GM04504 (cell line): ENCODE data around the gene CTXND1.
"Not testable (repeated sequence)": the region's sequence is repeated elsewhere in the genome, so short reads cannot be mapped to it uniquely, and the experiment has no call there.

Experiments
- DNase-seq: peaks from one replicate; pipeline ENCODE4 v3.0.0-alpha.2; 2012; ENCODE audit warnings: low read depth

Gene CTXND1

DNA sequence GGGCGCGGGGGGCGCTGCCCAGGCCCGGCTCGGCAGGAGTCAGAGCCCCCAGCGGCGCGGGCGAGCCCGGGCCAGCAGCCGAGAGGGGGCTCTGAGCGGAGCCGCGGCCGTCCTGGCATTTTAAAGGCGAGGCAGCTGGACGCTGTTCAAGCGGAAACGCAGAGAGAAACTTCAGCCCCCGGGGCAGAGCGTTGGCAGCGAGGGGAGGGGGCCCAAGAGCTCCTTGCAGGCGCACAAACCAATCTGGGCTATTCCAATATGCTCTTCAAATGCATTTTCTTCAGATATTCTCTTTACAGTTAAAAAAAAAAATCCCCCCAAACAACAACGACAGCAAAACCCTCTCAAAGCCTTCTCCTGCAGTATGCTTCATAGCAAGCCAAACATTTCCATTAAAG is at the start of gene CTXND1:
Gene CTXND1 (minus strand): TSS at position 93 of the 398 bp plus-strand sequence. CDS start 50,264 bp downstream, outside the sequence.
- no peak for DNase-seq

DNA sequence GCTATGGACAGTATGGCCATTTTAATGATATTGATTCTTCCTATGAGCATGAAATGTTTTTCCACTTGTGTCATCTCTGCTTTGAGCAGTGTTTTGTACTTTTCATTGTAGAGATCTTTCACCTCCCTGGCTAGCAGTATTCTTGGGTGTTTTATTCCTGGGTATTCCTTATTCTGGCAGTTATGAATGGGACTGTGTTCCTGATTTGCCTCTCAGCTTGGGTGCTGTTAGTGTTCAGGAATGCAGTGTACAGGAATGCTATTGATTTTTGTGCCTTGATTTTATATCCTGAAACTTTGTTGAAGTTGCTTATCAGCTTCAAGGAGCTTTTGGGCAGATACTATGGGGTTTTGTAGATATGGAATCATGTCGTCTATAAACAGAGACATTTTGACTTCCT is 49.5 kb upstream of the CTXND1 start:
- no peak for DNase-seq

DNA sequence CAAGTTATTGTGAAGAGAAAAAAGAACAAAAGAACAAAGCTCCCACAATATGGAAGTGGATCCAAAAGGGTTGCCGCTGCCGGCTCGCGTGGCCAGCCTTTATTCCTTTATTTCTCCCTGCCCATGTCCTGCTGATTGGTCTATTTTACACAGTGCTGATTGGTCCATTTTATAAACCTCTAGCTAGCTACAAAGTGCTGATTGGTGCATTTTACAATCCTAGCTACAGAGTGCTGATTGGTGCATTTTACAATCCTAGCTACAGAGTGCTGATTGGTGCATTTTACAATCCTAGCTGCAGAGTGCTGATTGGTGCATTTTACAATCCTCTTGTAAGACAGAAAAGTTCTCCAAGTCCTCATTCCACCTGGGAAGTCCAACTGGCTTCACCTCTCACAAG is 43.8 kb upstream of the CTXND1 start:
- DNase-seq, result not testable (repeated sequence)

DNA sequence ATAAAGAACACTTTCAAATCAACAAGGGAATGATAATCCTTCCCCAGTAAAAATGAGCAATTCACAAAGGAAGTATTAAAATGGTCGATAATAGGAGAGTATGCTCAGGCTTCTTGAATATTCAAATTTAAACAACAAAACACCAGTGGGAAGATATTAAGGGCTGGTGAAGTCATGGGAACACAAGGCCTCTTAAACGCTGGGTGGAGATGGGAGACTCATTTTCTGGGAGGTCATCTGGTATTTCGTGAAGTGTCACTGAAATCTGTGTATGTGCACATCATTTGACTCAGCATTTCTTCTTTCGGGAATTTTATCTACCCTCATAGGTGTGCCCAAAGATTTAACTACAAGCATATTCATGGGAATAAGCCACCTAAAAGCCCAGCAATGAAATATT is 40.1 kb upstream of the CTXND1 start:
- DNase-seq, result no peak

DNA sequence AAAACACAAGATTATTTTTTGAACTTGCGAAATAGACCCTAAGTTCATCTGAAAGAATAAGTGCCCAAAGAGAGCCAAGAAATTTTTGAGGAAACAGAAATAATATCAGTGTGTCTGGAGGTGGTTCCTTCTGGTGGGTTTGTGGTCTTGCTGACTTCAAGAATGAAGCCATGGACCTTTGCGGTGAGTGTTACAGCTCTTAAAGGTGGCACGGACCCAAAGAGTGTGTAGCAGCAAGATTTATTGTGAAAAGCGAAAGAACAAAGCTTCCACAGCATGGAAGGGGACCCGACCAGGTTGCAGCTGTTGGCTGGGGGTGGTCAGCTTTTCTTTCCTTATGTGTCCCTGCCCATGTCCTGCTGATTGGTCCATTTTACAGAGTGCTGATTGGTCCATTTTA is 38.9 kb upstream of the CTXND1 start:
- DNase-seq, result not testable (repeated sequence)

DNA sequence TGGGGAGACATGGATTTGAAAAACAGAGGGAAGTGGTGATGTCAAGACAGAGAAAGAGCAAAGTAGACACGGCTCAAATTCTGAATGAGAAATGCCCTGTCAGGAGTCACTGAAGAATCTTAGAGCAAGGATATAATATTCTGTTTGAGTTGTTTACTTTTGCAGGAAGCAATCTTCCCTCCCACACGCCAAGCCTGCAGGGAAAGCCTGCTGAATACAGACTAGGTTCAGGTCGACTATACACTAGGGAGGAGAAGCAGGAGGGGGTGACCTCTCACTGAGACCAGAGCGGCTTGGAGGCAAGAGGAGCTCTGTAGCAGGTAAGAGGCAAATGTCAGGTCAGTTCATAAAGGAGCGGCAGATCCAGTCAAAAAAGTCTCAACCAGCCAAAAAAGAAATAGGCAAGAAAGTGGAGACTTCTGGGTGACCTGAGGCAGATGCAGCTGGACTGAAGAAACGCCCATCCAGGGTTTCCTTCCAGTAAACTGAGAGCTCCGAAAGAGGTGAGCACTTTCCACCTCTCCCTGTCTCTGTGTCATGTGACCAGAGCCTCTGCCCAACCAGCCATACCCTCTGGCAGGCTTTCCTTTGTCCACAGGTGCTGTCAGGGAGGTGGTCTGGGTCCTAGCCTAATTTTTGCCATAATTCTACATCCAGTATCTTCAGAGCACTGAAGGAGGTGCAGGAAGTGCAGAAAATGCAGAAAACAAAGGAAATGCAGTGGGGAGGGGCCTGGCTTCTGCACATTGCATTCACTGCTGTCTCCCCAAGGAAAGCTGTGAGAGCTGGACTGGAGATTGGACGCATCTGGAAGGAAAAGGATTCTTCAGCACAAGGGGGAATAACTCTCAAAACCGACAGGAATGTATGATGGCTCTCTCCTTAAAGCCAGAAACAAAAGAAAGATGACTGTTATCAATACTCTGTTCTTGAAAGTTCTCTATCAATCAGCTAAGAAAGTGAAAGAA is 37.8 kb upstream of the CTXND1 start:
- DNase-seq, result no peak

DNA sequence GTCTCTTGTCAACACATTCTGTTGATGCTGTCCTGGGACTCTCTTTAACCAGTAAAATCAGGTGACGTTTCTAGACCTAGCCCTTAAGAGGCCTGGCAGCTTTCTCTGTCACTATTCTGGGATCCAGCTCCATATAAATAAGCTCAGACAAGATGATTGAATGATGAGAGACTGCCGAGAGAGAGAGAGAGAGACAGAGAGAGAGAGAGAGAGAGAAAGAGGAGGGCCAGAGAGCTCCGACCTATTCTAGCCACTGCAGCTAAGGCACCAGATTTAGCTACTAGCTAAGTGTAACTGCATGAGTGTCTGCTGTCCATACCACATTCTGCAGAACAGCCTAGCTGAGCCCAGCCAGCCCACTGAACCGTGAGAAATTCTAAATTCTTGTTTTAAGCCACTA is 36.1 kb upstream of the CTXND1 start:
- DNase-seq, result no peak

DNA sequence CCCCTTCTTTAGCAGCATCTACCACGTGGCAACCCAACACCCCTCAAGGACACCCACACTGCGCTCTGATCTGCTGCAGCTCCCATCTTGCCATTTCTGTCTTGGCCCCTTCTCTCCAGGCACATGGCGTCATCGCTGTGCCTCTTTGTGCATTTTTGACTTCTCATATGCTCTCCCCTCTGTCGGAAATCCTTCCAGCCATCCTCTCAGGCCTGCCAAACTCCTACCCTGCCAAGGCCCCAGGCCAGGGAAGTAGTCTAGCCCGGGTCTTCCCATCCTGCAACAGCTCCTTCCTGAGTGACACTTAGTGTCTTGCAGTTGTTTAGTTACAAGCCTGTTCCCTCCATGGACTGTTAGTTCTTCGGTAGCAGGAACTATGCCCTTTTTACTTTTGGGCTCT is 34.0 kb upstream of the CTXND1 start:
- no peak for DNase-seq

DNA sequence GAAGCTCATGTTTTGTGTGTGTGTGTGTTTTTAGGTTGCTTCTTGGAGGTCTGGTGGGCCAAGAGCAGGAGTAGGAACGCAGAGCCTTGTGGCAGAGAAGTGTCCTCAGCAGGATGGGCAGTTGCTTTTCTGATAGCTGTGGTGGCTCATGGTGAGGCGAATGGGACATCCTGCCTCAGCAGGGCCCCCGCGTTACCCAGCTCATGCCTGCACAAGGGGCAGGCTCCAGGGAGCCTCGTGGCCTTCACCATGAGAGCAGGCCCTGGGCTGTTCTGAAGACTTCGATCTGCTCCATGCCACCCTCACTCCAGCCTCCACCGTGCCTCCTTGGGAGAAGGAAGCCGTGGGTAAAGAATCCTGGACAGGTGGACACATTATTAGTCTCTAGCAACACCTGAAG is 33.4 kb upstream of the CTXND1 start:
- no peak for DNase-seq

DNA sequence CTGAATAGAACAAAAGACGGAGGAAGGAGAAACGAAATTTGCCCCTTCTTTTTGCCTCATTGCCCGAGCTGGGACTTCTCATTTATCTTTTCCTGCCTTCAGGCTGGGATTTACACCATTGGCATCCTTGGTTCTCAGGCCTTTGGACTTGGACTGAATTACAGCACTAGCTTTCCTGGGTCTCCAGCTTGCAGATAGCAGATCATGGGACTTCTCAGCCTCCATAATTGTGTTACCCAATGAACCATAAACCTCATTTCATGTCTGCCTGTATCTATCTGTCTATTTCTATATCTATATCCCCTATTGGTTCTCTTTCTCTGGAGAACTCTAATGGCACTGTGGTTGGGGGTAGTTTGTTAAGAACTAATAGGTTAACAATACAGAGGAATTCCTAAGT is 31.5 kb upstream of the CTXND1 start:
- DNase-seq, result no peak

DNA sequence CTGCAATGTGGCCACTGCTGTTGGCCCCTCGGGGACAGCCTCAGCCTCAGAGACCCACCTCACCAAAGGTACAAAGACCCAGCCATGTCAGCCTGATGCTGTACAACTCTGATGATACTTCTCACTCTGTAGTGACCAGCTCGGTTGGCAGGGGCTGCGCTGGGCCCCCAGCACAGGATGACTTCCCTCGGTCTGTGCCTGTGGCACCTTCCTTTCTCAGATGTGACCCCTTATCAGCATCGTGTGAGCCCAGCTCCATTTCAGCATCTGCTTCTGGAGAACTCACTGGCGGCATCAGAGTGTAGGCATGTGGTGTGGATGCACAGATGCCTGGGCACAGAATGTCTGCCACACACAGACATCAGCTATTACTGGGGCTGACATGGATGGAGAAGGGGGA is 25.1 kb upstream of the CTXND1 start:
- DNase-seq, result no peak

DNA sequence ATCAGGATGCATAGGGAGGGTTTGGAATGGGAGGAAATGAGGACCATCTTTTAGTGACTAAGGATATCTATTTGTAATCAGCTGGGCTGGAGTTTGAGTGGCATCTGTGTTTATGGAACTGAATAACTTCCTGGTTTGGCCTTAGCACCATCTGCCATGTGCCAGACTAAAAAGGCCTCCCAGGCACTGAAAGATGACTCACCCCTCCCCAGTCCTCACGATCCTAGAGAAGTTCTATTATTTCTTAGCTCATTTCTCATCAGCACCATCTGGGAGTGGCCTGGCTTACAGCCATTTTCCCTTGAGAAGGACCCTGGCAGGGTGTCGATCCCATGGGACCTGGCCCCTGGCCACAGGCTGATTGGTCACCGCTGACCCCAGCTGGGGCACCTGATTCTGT is 23.9 kb upstream of the CTXND1 start:
- DNase-seq, result no peak

DNA sequence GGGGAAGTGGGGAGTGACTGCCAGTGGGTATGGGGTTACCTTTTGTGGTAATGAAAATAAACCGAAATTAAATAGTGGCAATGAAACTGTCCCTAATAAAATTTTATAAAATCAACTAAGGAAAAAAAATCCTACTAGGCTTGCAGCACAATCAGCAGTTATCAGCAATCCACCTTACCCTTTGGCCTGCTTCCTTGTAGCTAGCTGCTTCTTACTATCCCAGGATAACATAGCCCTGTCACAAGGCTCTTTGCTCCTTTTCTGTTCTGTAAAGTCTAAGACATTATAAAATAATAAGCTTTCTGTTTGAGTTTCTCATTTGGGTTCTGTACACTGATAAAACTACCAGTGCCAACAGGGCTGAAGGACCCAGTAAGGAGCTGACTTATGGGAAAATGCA is 23.0 kb upstream of the CTXND1 start:
- DNase-seq, result no peak

DNA sequence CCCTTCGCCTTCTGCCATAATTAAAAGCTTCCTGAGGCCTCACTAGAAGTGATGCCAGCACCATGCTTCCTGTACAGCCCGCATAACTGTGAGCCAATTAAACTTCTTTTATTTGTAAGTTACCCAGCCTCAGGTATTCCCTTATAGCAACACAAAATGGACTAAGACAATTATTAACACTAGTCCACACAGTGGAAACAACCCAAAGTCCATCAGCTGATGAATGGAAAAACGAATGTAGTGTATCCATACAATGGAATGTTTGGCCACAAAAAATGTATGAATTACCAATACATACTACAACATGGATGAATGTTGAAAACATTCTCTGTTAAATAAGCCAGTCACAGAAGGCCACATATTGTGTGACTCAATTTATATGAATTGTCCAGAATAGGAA is 22.5 kb upstream of the CTXND1 start:
- DNase-seq, result no peak

DNA sequence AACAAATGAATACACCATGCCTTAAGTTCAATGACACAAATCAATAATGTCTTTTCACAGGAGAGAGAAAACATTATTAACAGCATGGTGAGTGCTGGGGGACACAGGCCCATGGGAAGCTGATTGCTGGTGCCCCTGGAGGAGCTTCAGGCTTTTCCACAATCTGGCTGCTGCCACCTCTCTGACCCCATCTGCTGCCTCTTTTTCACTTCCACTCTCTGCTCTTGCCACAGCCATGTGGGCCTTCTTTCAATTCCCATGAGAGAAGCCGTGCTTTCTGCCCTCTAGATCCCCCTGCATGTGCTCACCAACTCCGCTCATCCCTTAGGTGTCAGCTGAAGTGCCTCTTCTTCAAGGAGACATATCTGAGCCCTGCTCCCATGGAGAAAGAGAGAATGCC is 21.0 kb upstream of the CTXND1 start:
- no peak for DNase-seq

DNA sequence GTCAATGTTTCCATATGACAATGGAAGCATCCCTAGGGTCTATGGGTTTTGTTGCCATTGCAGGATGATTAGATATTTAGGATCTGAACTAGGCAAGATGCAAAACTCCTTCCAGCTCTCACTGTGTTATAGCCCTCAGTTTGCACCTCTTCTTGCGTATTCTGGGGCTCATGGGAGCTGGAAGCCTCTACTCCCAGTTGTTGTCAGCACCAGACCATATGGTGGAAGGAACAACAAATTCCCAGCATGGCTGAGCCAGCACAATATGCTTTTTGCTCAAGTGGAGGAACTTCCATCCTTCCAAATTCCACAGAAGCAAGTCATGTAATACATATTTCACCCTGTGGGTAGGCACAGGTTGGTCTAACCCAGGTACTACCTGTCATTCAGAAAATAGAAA is 18.5 kb upstream of the CTXND1 start:
- no peak for DNase-seq

DNA sequence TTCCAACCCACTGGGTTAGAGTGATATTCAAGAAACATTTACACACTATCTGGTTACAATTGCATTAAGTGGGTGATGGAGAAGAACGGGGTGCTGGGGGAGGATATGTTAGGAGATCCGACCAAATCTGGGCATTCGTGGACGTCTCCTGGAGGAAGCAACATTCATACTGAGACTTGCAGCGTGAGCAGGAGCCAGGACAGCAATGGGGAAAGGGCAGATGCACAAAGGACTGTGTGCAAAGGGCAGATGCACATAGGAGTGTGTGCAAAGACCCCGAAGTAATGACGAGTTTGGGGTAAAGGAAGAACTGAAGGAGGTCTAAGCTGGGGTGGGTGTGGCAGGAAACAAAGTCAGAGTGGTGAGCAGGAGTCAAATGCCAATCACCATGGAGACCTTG is 16.1 kb upstream of the CTXND1 start:
- DNase-seq, result no peak

DNA sequence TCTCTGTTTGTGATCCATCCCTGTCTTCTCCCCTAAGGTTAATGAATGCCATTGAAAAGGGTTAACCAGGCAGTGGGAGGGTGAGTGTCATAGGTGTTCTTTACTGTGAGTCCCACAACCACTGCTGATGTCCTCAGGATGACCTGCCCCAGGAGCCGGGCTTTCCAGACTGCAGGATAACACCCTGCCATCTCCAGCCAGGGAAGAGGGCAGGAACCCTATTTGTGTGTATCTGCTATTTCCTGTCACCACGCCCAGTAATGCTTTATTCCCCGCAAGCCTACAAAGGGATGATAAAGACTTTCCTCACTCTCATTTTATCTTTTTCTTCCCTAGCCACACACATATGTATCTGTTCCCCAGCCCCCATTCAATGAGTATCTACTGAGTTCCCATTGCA is 15.6 kb upstream of the CTXND1 start:
- DNase-seq, result no peak

DNA sequence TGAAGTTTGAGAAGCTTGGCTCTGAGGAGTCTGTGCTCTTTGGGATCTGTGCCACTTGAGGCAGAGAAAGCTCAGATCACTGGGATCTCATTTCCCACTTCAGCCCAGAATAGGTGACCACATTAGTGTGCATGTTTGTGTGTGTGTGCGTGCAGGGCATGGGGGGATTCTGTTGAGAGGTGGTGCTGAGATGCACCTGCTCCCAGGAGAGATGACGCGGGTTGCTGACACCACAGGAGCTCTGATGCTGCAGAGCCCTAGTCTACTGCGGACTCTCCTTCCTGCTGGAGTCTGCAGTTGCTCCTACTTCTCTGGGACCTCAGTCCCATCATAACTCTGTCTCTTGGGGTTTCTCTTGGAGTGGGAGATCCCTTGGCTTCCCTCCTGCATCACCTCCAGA is 14.7 kb upstream of the CTXND1 start:
- no peak for DNase-seq

DNA sequence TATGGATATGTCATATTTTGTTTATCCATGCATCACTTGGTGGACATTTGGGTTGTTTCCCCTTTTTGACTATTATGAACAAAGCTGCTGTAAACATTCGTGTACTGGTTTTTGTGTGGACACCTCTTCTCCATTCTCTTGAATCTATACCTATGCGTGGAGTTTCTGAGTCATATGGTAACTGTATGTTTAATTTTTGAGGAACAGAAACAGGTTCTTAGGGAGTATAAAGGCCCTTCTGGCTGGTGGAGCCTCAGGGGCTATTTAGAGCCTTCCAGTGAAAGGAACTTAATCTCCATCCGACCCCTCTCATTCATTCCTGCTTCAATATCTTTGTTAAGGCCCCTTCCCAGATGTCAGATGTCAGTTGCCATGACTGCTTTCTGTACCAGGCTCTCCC is 14.1 kb upstream of the CTXND1 start:
- no peak for DNase-seq

DNA sequence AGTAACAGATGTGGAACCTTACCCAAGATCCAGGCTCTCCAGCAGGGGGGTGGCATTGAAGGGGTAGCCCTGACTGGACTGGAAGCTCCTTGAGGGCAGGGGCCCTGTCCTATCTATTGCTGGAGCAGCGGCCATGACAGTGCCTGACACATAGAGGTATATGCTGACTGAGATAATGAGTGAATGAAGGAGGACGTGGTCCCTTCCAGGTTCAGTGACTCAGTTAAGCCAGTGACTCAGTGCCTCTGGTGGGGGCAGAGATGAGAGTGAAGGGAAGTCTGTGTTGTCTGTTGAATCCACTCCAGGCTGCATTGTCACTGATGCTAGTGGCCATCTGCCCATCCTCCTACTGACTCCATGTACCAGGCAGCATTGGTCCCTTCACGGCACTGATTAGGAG is 13.0 kb upstream of the CTXND1 start:
- no peak for DNase-seq

DNA sequence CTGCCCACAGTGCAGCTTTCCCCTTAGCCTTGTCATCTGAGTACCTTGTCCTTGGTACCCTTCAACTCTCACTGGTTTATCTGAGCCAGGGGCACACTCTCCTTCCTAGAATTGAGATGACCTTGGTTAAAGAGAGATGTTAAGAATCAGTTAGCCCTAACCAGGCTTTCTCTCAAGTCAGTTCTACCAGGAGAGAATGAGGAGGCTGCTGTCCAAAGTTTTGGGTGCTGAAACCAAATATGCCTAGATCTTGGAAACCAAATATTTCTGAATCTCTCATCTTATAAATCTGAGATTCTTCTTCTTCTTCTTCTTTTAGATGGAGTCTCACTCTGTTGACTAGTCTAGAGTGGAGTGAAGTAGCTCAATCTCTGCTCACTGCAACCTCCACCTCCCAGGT is 12.0 kb upstream of the CTXND1 start:
- DNase-seq, result no peak

DNA sequence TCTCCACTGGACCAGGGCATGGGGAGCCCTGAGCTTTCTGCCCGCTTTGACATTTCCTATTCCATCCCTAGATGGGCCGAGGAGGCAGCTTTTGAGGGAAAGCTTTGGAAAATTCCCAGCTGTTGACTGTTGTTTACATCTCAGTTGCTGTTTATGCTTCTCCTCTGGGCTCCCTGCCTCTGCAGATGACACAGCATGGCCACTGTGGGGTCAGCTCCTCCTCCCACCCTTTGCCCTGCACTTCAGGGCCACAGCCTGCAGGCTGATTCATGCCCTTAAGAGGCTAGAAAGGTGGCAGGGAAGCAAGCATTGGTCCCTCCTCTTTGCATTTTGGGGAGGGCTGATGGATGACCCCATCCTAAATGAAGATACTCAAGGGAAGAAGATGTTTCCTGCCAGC is 8.5 kb upstream of the CTXND1 start:
- DNase-seq, result no peak

DNA sequence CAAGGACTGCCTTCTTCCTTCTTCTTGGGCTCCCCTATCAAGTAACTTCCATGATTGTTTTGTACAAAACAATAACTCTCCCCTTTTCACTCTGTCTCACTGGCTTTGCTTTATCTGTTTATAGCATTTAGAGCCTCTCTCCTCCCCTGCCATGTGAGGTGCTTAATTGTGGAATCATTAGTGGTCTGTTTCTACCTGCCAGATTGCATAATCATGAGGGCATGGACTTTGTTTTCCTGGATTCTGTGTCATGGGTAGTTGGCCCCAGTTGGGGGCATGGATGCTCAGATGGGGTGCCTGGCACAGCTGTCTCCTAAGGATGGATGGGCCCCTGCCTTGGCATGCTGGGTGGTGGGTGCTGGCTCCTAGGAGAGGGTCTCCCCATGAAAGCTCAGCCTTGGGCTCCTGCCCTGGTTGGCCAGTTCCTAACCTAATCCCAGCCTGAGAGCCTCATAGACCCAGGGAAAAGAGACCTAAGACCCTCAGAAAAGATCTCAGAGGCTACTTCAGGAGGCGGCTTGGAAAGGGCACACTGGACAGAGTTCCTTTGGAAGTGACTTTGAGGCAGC is 8.0 kb upstream of the CTXND1 start:
- no peak for DNase-seq
